ENCODE measurements around the gene TRIM38.

The TRIM38 gene

DNA sequence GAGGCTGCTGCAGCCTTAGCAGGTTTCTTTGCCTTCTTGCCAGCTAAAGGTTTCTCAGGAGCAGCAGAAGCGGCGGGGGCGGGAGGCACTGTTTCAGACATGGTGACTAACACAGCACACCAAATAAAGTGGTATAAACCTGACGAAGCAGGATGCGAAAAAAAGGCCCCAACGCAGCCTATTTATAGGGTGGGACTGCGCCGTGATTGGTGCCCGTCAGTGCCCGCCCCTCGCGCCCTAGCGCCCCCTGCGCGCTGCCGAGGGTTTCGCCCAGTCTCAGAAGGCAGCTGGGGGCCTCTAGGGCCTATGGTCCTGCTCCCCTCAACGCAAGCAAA, 55.0 kb downstream of the TRIM38 start:
- Histone ChIP-seq H2BK15ac (ENCODE audit: low read depth, poor library complexity, severe bottlenecking) (no peak overlapping the region), H3K4me1 (ENCODE audit: control insufficient read depth, insufficient read depth, low read depth, low read length) (no peaks in the 10 kb centered on the region), H2AFZ (ENCODE audit: low read depth, low read length) (no peak overlapping the region), H2BK5ac (ENCODE audit: low read depth, low read length, poor library complexity, severe bottlenecking) (no peak overlapping the region), H3K14ac (ENCODE audit: low read length in 2 of 2) (no peak overlapping the region), H3K18ac (ENCODE audit: low read depth in 1 of 2, low read length in 2 of 2) (no peak overlapping the region), H3K27ac (ENCODE audit: low read length, poor library complexity, severe bottlenecking) (no peak overlapping the region), H3K23ac (ENCODE audit: low read length in 2 of 2) (no peak overlapping the region), H3K4me3 (ENCODE audit: insufficient read depth in 1 of 2, low read depth in 1 of 2, low read length in 2 of 2) (peak overlapping the region in 1 of 2 experiments; percentile 73), H3K79me1 (replicated peaks; ENCODE audit: low read length, poor library complexity, severe bottlenecking) (no peaks in the 10 kb centered on the region), H3K4ac (ENCODE audit: low read depth in 1 of 2, low read length in 2 of 2) (no peak overlapping the region), H3K9ac (ENCODE audit: low read length) (peak overlapping the region; percentile 84), H2AK5ac (ENCODE audit: low read length, severe bottlenecking) (no peak overlapping the region), H2BK120ac (ENCODE audit: low read depth, low read length) (no peak overlapping the region), H4K8ac (ENCODE audit: low read length) (peak overlapping the region; percentile 66), H3K36me3 (ENCODE audit: control insufficient read depth in 1 of 2, insufficient read depth in 2 of 2, low read depth in 1 of 2, low read length in 2 of 2) (no peaks in the 10 kb centered on the region), H3K27me3 (ENCODE audit: control insufficient read depth in 1 of 2, insufficient read depth in 1 of 2, low read length in 2 of 2) (no peaks in the 10 kb centered on the region), H3K9me3 (ENCODE audit: control insufficient read depth, low read length) (no peaks in the 10 kb centered on the region), H2BK12ac (ENCODE audit: low read length in 2 of 2) (no peak overlapping the region), H4K91ac (ENCODE audit: low read length) (no peak overlapping the region), H3K4me2 (ENCODE audit: low read length, poor library complexity, severe bottlenecking) (no peak overlapping the region)
- 46% methylated on average over 18 of the region's 18 CpGs for WGBS
- DNase-seq, result peak; percentile 80

DNA sequence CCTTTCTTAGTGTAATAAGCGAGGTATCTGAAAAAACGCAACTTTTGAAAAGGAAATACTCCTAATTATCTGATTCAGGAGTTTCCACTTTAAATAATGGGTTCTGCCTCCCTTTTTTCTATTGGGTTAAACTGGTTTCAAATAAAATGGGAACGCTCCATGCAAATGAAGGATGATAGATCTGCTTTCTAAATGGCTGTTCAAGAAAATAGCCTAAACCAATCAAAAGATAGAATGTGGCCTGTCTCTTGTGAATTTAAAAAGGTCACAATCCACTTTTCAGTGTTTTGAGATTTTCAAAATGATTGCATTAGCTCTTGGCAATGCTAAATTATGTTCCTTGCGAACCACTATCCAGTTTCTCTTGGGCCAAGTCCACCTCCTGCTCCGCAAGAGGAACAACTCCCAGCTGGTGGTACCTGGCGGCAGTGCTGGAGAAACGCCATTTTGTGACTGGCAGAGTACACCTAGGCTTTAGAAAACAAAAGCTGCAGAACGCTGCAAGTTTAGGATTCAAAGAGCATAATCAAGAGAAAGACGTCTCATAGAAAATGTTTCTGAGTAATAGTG, 56.7 kb downstream of the TRIM38 start:
- Histone ChIP-seq H3K4ac (ENCODE audit: low read depth in 1 of 2, low read length in 2 of 2) (no peak overlapping the region), H3K23ac (ENCODE audit: low read length in 2 of 2) (no peak overlapping the region)
- WGBS, result 86% methylated on average over 5 of the region's 9 CpGs

DNA sequence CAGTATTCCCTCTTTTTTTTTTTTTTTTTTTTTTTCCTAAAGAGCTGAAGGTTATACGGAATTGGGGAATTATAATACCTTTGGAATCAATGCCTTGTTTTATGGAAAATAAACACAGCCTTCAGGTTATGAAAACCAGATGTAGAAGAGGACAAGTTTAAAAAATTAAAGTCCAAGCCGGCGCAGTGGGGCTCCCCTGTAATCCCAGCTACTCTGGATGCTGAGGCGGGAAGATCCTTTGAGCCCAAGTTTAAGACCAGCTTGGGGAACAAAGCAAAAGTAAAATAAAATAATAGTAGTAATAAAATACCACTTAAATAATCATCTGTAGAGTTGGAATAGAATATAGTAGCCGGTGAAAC, 57.3 kb downstream of the TRIM38 start:
- Histone ChIP-seq H3K27ac (ENCODE audit: low read length, poor library complexity, severe bottlenecking) (no peak overlapping the region), H2BK12ac (ENCODE audit: low read length in 2 of 2) (no peak overlapping the region)
- 91% methylated on average over 3 of the region's 5 CpGs for WGBS

More for the DNA sequence above, 56.7 kb downstream of the TRIM38 start:
- no peaks in the 10 kb centered on the region for H3K4me1 ChIP-seq (ENCODE audit: control insufficient read depth, insufficient read depth, low read depth, low read length)
- H2BK5ac ChIP-seq (ENCODE audit: low read depth, low read length, poor library complexity, severe bottlenecking), result no peak overlapping the region
- no peak overlapping the region for H2AK5ac ChIP-seq (ENCODE audit: low read length, severe bottlenecking)
- no peaks in the 10 kb centered on the region for H3K27me3 ChIP-seq (ENCODE audit: control insufficient read depth in 1 of 2, insufficient read depth in 1 of 2, low read length in 2 of 2)
- no peak overlapping the region for H4K91ac ChIP-seq (ENCODE audit: low read length)
- no peak for DNase-seq
- no peaks in the 10 kb centered on the region for H3K79me1 ChIP-seq (replicated peaks; ENCODE audit: low read length, poor library complexity, severe bottlenecking)
- no peaks in the 10 kb centered on the region for H3K36me3 ChIP-seq (ENCODE audit: control insufficient read depth in 1 of 2, insufficient read depth in 2 of 2, low read depth in 1 of 2, low read length in 2 of 2)
- no peak overlapping the region for H4K8ac ChIP-seq (ENCODE audit: low read length)
- H3K9me3 ChIP-seq (ENCODE audit: control insufficient read depth, low read length), result no peaks in the 10 kb centered on the region
- no peak overlapping the region for H3K4me2 ChIP-seq (ENCODE audit: low read length, poor library complexity, severe bottlenecking)
- no peak overlapping the region for H2BK15ac ChIP-seq (ENCODE audit: low read depth, poor library complexity, severe bottlenecking)
- no peak overlapping the region for H2AFZ ChIP-seq (ENCODE audit: low read depth, low read length)
- H3K18ac ChIP-seq (ENCODE audit: low read depth in 1 of 2, low read length in 2 of 2), result no peak overlapping the region
- H3K9ac ChIP-seq (ENCODE audit: low read length), result peak overlapping the region; percentile 95
- H3K14ac ChIP-seq (ENCODE audit: low read length in 2 of 2), result no peak overlapping the region
- no peak overlapping the region for H2BK12ac ChIP-seq (ENCODE audit: low read length in 2 of 2)
- H3K27ac ChIP-seq (ENCODE audit: low read length, poor library complexity, severe bottlenecking), result no peak overlapping the region
- no peak overlapping the region for H2BK120ac ChIP-seq (ENCODE audit: low read depth, low read length)
- peak overlapping the region in 1 of 2 experiments; percentile 88 for H3K4me3 ChIP-seq (ENCODE audit: insufficient read depth in 1 of 2, low read depth in 1 of 2, low read length in 2 of 2)

DNA sequence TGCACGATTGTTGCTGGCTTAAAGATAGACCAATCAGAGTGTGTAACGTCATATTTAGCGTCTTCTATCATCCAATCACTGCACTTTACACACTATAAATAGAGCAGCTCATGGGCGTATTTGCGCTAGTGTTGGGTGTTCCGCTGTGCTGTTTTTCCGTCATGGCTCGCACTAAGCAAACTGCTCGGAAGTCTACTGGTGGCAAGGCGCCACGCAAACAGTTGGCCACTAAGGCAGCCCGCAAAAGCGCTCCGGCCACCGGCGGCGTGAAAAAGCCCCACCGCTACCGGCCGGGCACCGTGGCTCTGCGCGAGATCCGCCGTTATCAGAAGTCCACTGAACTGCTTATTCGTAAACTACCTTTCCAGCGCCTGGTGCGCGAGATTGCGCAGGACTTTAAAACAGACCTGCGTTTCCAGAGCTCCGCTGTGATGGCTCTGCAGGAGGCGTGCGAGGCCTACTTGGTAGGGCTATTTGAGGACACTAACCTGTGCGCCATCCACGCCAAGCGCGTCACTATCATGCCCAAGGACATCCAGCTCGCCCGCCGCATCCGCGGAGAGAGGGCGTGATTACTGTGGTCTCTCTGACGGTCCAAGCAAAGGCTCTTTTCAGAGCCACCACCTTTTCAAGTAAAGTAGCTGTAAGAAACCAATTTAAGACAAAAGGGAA, 57.9 kb downstream of the TRIM38 start:
- Histone ChIP-seq H2BK5ac (ENCODE audit: low read depth, low read length, poor library complexity, severe bottlenecking) (peak overlapping the region; percentile 83), H3K4ac (ENCODE audit: low read depth in 1 of 2, low read length in 2 of 2) (peak overlapping the region; percentile 42 to 83), H3K4me1 (ENCODE audit: control insufficient read depth, insufficient read depth, low read depth, low read length) (peaks cover 2% of the 10 kb centered on the region), H3K18ac (ENCODE audit: low read depth in 1 of 2, low read length in 2 of 2) (peak overlapping the region; percentile 71 to 99), H4K8ac (ENCODE audit: low read length) (peak overlapping the region; percentile 93), H3K79me1 (replicated peaks; ENCODE audit: low read length, poor library complexity, severe bottlenecking) (no peaks in the 10 kb centered on the region), H3K4me2 (ENCODE audit: low read length, poor library complexity, severe bottlenecking) (peak overlapping the region; percentile 72), H3K14ac (ENCODE audit: low read length in 2 of 2) (peak overlapping the region in 1 of 2 experiments; percentile 89), H3K27me3 (ENCODE audit: control insufficient read depth in 1 of 2, insufficient read depth in 1 of 2, low read length in 2 of 2) (no peaks in the 10 kb centered on the region), H3K9me3 (ENCODE audit: control insufficient read depth, low read length) (no peaks in the 10 kb centered on the region), H3K4me3 (ENCODE audit: insufficient read depth in 1 of 2, low read depth in 1 of 2, low read length in 2 of 2) (peak overlapping the region; percentile 61 to 88), H2AFZ (ENCODE audit: low read depth, low read length) (peak overlapping the region; percentile 73), H2AK5ac (ENCODE audit: low read length, severe bottlenecking) (peak overlapping the region; percentile 92), H3K9ac (ENCODE audit: low read length) (peak overlapping the region; percentile 95), H3K27ac (ENCODE audit: low read length, poor library complexity, severe bottlenecking) (peak overlapping the region; percentile 95), H3K23ac (ENCODE audit: low read length in 2 of 2) (peak overlapping the region; percentile 3 to 98), H3K36me3 (ENCODE audit: control insufficient read depth in 1 of 2, insufficient read depth in 2 of 2, low read depth in 1 of 2, low read length in 2 of 2) (no peaks in the 10 kb centered on the region), H4K91ac (ENCODE audit: low read length) (peak overlapping the region; percentile 83), H2BK15ac (ENCODE audit: low read depth, poor library complexity, severe bottlenecking) (peak overlapping the region; percentile 86), H2BK120ac (ENCODE audit: low read depth, low read length) (peak overlapping the region; percentile 64), H2BK12ac (ENCODE audit: low read length in 2 of 2) (peak overlapping the region; percentile 45 to 73)
- 3% methylated on average over 43 of the region's 45 CpGs for WGBS
- peak; percentile 93 for DNase-seq

More for the DNA sequence above, 57.3 kb downstream of the TRIM38 start:
- Histone ChIP-seq H3K4me1 (ENCODE audit: control insufficient read depth, insufficient read depth, low read depth, low read length) (no peaks in the 10 kb centered on the region), H2BK15ac (ENCODE audit: low read depth, poor library complexity, severe bottlenecking) (no peak overlapping the region), H3K36me3 (ENCODE audit: control insufficient read depth in 1 of 2, insufficient read depth in 2 of 2, low read depth in 1 of 2, low read length in 2 of 2) (no peaks in the 10 kb centered on the region), H3K4ac (ENCODE audit: low read depth in 1 of 2, low read length in 2 of 2) (no peak overlapping the region), H3K4me2 (ENCODE audit: low read length, poor library complexity, severe bottlenecking) (no peak overlapping the region), H3K9ac (ENCODE audit: low read length) (peak overlapping the region; percentile 95), H3K23ac (ENCODE audit: low read length in 2 of 2) (no peak overlapping the region), H3K14ac (ENCODE audit: low read length in 2 of 2) (no peak overlapping the region), H4K8ac (ENCODE audit: low read length) (no peak overlapping the region), H3K79me1 (replicated peaks; ENCODE audit: low read length, poor library complexity, severe bottlenecking) (no peaks in the 10 kb centered on the region), H2AFZ (ENCODE audit: low read depth, low read length) (no peak overlapping the region), H3K27me3 (ENCODE audit: control insufficient read depth in 1 of 2, insufficient read depth in 1 of 2, low read length in 2 of 2) (no peaks in the 10 kb centered on the region), H4K91ac (ENCODE audit: low read length) (no peak overlapping the region), H2BK5ac (ENCODE audit: low read depth, low read length, poor library complexity, severe bottlenecking) (no peak overlapping the region), H3K9me3 (ENCODE audit: control insufficient read depth, low read length) (no peaks in the 10 kb centered on the region), H2AK5ac (ENCODE audit: low read length, severe bottlenecking) (no peak overlapping the region), H3K4me3 (ENCODE audit: insufficient read depth in 1 of 2, low read depth in 1 of 2, low read length in 2 of 2) (peak overlapping the region in 1 of 2 experiments; percentile 88), H3K18ac (ENCODE audit: low read depth in 1 of 2, low read length in 2 of 2) (no peak overlapping the region), H2BK120ac (ENCODE audit: low read depth, low read length) (no peak overlapping the region)
- no peak for DNase-seq

Measured in mesenchymal stem cell (in vitro differentiated cells and primary cell).